Skeletal muscle cell (primary cell): ENCODE data around the gene WFDC9.
"Not testable (repeated sequence)": the region's sequence is repeated elsewhere in the genome, so short reads cannot be mapped to it uniquely, and the experiment has no call there.

Experiments
- DNase-seq: peaks from one replicate; pipeline ENCODE4 v3.0.0-alpha.2; 2010; ENCODE audit warnings: low read depth
- H3K4me3 ChIP-seq: 2 replicates; pipeline ENCODE4 v1.5.1; 2011; ENCODE audit warnings: low read depth, mild to moderate bottlenecking, control low read depth, low read length, moderate library complexity

The WFDC9 gene

GRCh38 chr20:45631184-45631583 lies at the start of gene WFDC9:
TSS of gene WFDC9 (minus strand) at chr20:45631284. CDS start at chr20:45610181, 21,103 bp downstream.
- H3K4me3 ChIP-seq = no peak within 1 kb of the TSS
- DNase-seq = no peak

- DNase-seq = no peak
- H3K4me3 ChIP-seq = no peak overlapping the region
These were observed 48.6 kb upstream of the WFDC9 start for GRCh38 chr20:45679650-45680049.

GRCh38 chr20:45672765-45673164 lies 41.7 kb upstream of the WFDC9 start:
- no peak overlapping the region for H3K4me3 ChIP-seq
- no peak for DNase-seq

GRCh38 chr20:45670139-45670538 lies 39.1 kb upstream of the WFDC9 start, which contains the start of gene WFDC11:
TSS of gene WFDC11 (minus strand) at chr20:45670239. CDS start at chr20:45650600, 19,639 bp downstream.
- no peak within 1 kb of the TSS for H3K4me3 ChIP-seq
- no peak for DNase-seq

- DNase-seq = not testable (repeated sequence)
These were observed 26.0 kb upstream of the WFDC9 start for GRCh38 chr20:45657038-45657437.

GRCh38 chr20:45651726-45652125 lies 20.6 kb upstream of the WFDC9 start:
- not testable (repeated sequence) for DNase-seq

More at GRCh38 chr20:45657038-45657437, 26.0 kb upstream of the WFDC9 start:
- not testable (repeated sequence) for H3K4me3 ChIP-seq

GRCh38 chr20:45649312-45649863 lies 18.3 kb upstream of the WFDC9 start:
- H3K4me3 ChIP-seq = no peak overlapping the region
- no peak for DNase-seq

More at GRCh38 chr20:45651726-45652125, 20.6 kb upstream of the WFDC9 start:
- H3K4me3 ChIP-seq = not testable (repeated sequence)

- DNase-seq = no peak
- no peak overlapping the region for H3K4me3 ChIP-seq
These were observed 16.5 kb upstream of the WFDC9 start for GRCh38 chr20:45647441-45648050.

GRCh38 chr20:45646875-45647274 lies 15.8 kb upstream of the WFDC9 start:
- no peak for DNase-seq
- H3K4me3 ChIP-seq = no peak overlapping the region

GRCh38 chr20:45645869-45646268 lies 14.8 kb upstream of the WFDC9 start:
- DNase-seq, H3K4me3 ChIP-seq: not testable (repeated sequence)

GRCh38 chr20:45641076-45641475 lies 10.0 kb upstream of the WFDC9 start:
- not testable (repeated sequence) for H3K4me3 ChIP-seq, DNase-seq

GRCh38 chr20:45639687-45640086 lies 8.6 kb upstream of the WFDC9 start:
- no peak overlapping the region for H3K4me3 ChIP-seq
- no peak for DNase-seq

GRCh38 chr20:45636513-45636912 lies 5.4 kb upstream of the WFDC9 start:
- DNase-seq = no peak
- H3K4me3 ChIP-seq = no peak overlapping the region

GRCh38 chr20:45630371-45630770 lies 713 bp downstream of the WFDC9 start:
- no peak for DNase-seq
- no peak overlapping the region for H3K4me3 ChIP-seq

GRCh38 chr20:45629496-45630100 lies 1.5 kb downstream of the WFDC9 start, which contains the start of gene WFDC10A:
TSS of gene WFDC10A (plus strand) at chr20:45629739. CDS start at chr20:45629814, 75 bp downstream.
- DNase-seq = peak; percentile 5
- H3K4me3 ChIP-seq = no peak within 1 kb of the TSS

GRCh38 chr20:45626540-45626939 lies 4.5 kb downstream of the WFDC9 start:
- H3K4me3 ChIP-seq = no peak overlapping the region
- DNase-seq = no peak

- DNase-seq = no peak
- H3K4me3 ChIP-seq = no peak overlapping the region
These were observed 9.5 kb downstream of the WFDC9 start for GRCh38 chr20:45621593-45621992.

- DNase-seq = no peak
- H3K4me3 ChIP-seq = no peak overlapping the region
These were observed 13.5 kb downstream of the WFDC9 start for GRCh38 chr20:45617591-45617990.

GRCh38 chr20:45612314-45612713 lies 18.8 kb downstream of the WFDC9 start:
- H3K4me3 ChIP-seq = no peak overlapping the region
- DNase-seq = no peak

GRCh38 chr20:45611054-45611453 lies 20.0 kb downstream of the WFDC9 start:
- peak; percentile 82 for DNase-seq
- H3K4me3 ChIP-seq = no peak overlapping the region

GRCh38 chr20:45607810-45608209 lies 23.3 kb downstream of the WFDC9 start:
- no peak for DNase-seq
- no peak overlapping the region for H3K4me3 ChIP-seq
